Transverse colon (tissue), 4 donors: Measurements from ENCODE around the gene BTNL3.

Experiments
- CTCF ChIP-seq, 5 experiments: fragments of 200-600 bp in 3 of 5; fragments of 450-650 bp in 2 of 5; sonication (generic) in 3 of 5; IDR thresholded peaks; 1 replicate in 2 of 5; 2 replicates in 3 of 5; pipeline ENCODE4 v1.5.1; 2016 to 2017; ENCODE audit warnings: antibody characterized with exemption in 5 of 5, inconsistent platforms in 3 of 5, mild to moderate bottlenecking in 2 of 5, moderate library complexity in 1 of 5
- POLR2AphosphoS5 ChIP-seq, 3 donors: sonication (generic); formaldehyde crosslinking; IDR thresholded peaks; one replicate each; pipeline ENCODE4 v1.6.1; 2016; ENCODE audit warnings: antibody characterized with exemption in 3 of 3

GRCh38 chr5:181039931-181040630 is 51.4 kb downstream of the BTNL3 start, which contains the start of gene BTNL9:
- TF ChIP-seq CTCF (IDR thresholded peaks at IDR 0.05) (no peak), POLR2AphosphoS5 (IDR thresholded peaks at IDR 0.05) (no peak)
